Measurements from ENCODE around the gene DNAI1. TPM values are rescaled to one million over a fixed set of nuclear protein-coding genes. Genes with fewer than 3 reads are reported as not detected.

DNAI1 gene
- total RNA-seq, 1 donor from 2014 or later, result 0.52 TPM

GRCh38 chr9:34546834-34547827 lies 88.5 kb downstream of the DNAI1 start:
- Histone ChIP-seq H3K4me1 (no peaks in the 10 kb centered on the region), H3K4me2 (no peak overlapping the region), H3K27me3 (no peaks in the 10 kb centered on the region), H3K9ac (no peak overlapping the region), H3K79me2 (ENCODE audit: low read depth) (no peaks in the 10 kb centered on the region), H3F3A (ENCODE audit: low read depth) (no peaks in the 10 kb centered on the region), H4K20me1 (ENCODE audit: low read depth) (no peaks in the 10 kb centered on the region), H3K9me3 (ENCODE audit: low read depth) (no peaks in the 10 kb centered on the region), H2AFZ (replicated peaks) (no peak overlapping the region), H3K27ac (no peak overlapping the region), H3K36me3 (no peaks in the 10 kb centered on the region), H3K4me3 (no peak overlapping the region)
- Mint-ChIP-seq H3K4me1 (peaks cover 10% of the 10 kb centered on the region), H3K4me3 (peak overlapping the region; percentile 53), H3K27ac (peak overlapping the region; percentile 54), H3K36me3 (no peaks in the 10 kb centered on the region), H3K27me3 (ENCODE audit: insufficient read depth, low read depth) (peaks cover 10% of the 10 kb centered on the region), H3K9me3 (no peaks in the 10 kb centered on the region)
- peak; percentile 86 for DNase-seq (ENCODE audit: low spot score)
- TF ChIP-seq EZH2phosphoT487 (IDR thresholded peaks at IDR 0.05) (no peak), CTCF (IDR thresholded peaks at IDR 0.05) (peak; percentile 86)

GRCh38 chr9:34547960-34548611 lies 89.5 kb downstream of the DNAI1 start:
- H2AFZ ChIP-seq (replicated peaks), result no peak overlapping the region
- no peaks in the 10 kb centered on the region for H3K9me3 ChIP-seq (ENCODE audit: low read depth)
- H3K27me3 ChIP-seq, result no peaks in the 10 kb centered on the region
- no peaks in the 10 kb centered on the region for H3K36me3 ChIP-seq
- peak; percentile 94 for TF ChIP-seq CTCF (IDR thresholded peaks at IDR 0.05)
- no peak for TF ChIP-seq EZH2phosphoT487 (IDR thresholded peaks at IDR 0.05)
- no peak for TF ChIP-seq EZH2 (IDR thresholded peaks at IDR 0.05)
- no peaks in the 10 kb centered on the region for H4K20me1 ChIP-seq (ENCODE audit: low read depth)
- DNase-seq (ENCODE audit: low spot score), result peak; percentile 88
- peaks cover 10% of the 10 kb centered on the region for H3K27me3 Mint-ChIP-seq (ENCODE audit: insufficient read depth, low read depth)
- no peak overlapping the region for H3K9ac ChIP-seq
- peaks cover 2% of the 10 kb centered on the region for H3K36me3 Mint-ChIP-seq
- H3K79me2 ChIP-seq (ENCODE audit: low read depth), result no peaks in the 10 kb centered on the region
- no peak overlapping the region for H3K27ac Mint-ChIP-seq
- no peak overlapping the region for H3K27ac ChIP-seq
- H3K9me3 Mint-ChIP-seq, result no peaks in the 10 kb centered on the region
- no peak overlapping the region for H3K4me3 ChIP-seq
- H3K4me2 ChIP-seq, result no peak overlapping the region
- H3K4me3 Mint-ChIP-seq, result no peak overlapping the region
- H3K4me1 ChIP-seq, result no peaks in the 10 kb centered on the region
- H3F3A ChIP-seq (ENCODE audit: low read depth), result no peaks in the 10 kb centered on the region
- H3K4me1 Mint-ChIP-seq, result peaks cover 10% of the 10 kb centered on the region

- H3K79me2 ChIP-seq (ENCODE audit: low read depth), result no peaks in the 10 kb centered on the region
- no peaks in the 10 kb centered on the region for H3K4me1 ChIP-seq
- H3K9me3 ChIP-seq (ENCODE audit: low read depth), result no peaks in the 10 kb centered on the region
- no peak overlapping the region for H3K4me3 ChIP-seq
- Mint-ChIP-seq H3K4me1 (peaks cover 10% of the 10 kb centered on the region), H3K27me3 (ENCODE audit: insufficient read depth, low read depth) (peaks cover 10% of the 10 kb centered on the region), H3K9me3 (no peaks in the 10 kb centered on the region), H3K27ac (peak overlapping the region; percentile 90), H3K36me3 (peaks cover 2% of the 10 kb centered on the region), H3K4me3 (no peak overlapping the region)
- no peaks in the 10 kb centered on the region for H3K36me3 ChIP-seq
- TF ChIP-seq CTCF (IDR thresholded peaks at IDR 0.05) (no peak), EZH2phosphoT487 (IDR thresholded peaks at IDR 0.05) (no peak), EZH2 (IDR thresholded peaks at IDR 0.05) (no peak)
- DNase-seq (ENCODE audit: low spot score), result no peak
- H3K4me2 ChIP-seq, result no peak overlapping the region
- no peak overlapping the region for H2AFZ ChIP-seq (replicated peaks)
- no peak overlapping the region for H3K9ac ChIP-seq
- H3K27me3 ChIP-seq, result no peaks in the 10 kb centered on the region
- no peaks in the 10 kb centered on the region for H3F3A ChIP-seq (ENCODE audit: low read depth)
- H4K20me1 ChIP-seq (ENCODE audit: low read depth), result no peaks in the 10 kb centered on the region
- no peak overlapping the region for H3K27ac ChIP-seq
Measured at GRCh38 chr9:34549407-34549732, 90.8 kb downstream of the DNAI1 start.
